Tibial artery (tissue), 4 donors: Measurements from ENCODE around the gene CCDC83.

ENCODE experiments used
- DNase-seq, 2 donors: peaks; one replicate each; pipeline ENCODE4 v3.0.0-alpha.2; 2019
- H3K27ac ChIP-seq, 2 donors: fragments of 200-600 bp; sonication (generic) in 1 of 2; 1 replicate in 1 of 2; 2 replicates in 1 of 2; pipeline ENCODE4 v1.5.1; 2018 to 2019; ENCODE audit warnings: mild to moderate bottlenecking in 1 of 2
- H3K27me3 ChIP-seq, 2 donors: fragments of 200-600 bp; sonication (generic) in 1 of 2; one replicate each; pipeline versions ENCODE4 v1.5.1 to v1.6.0; 2016 to 2019
- H3K36me3 ChIP-seq, 3 donors: fragments of 200-600 bp; sonication (generic) in 2 of 3; one replicate each; pipeline ENCODE4 v1.5.1; 2016 to 2019; ENCODE audit warnings: mild to moderate bottlenecking in 2 of 3
- H3K4me1 ChIP-seq, 4 donors: fragments of 200-600 bp; sonication (generic) in 2 of 4; 1 replicate in 3 of 4; 2 replicates in 1 of 4; pipeline ENCODE4 v1.5.1; 2016 to 2019
- H3K4me3 ChIP-seq, 2 donors: fragments of 200-600 bp; sonication (generic) in 1 of 2; 1 replicate in 1 of 2; 2 replicates in 1 of 2; pipeline ENCODE4 v1.5.1; 2018 to 2019; ENCODE audit warnings: mild to moderate bottlenecking in 2 of 2
- H3K9me3 ChIP-seq, 3 donors: fragments of 200-600 bp; sonication (generic) in 1 of 3; one replicate each; pipeline ENCODE4 v1.5.1; 2016 to 2019
- CTCF ChIP-seq, 2 experiments: fragments of 200-600 bp in 1 of 2; fragments of 450-650 bp in 1 of 2; IDR thresholded peaks; one replicate each; pipeline ENCODE4 v1.5.1; 2017 to 2019; ENCODE audit warnings: antibody characterized with exemption in 2 of 2, mild to moderate bottlenecking in 1 of 2, moderate library complexity in 1 of 2
- intact Hi-C: fragments of 100-400 bp; cut with DNase I; formaldehyde crosslinking; loops from one replicate; pipeline ENCODE4 v1.15.0; 2023; ENCODE audit warnings: low total_unique reads

CCDC83 gene

GRCh38 chr11:85819441-85819840, 35.7 kb upstream of the CCDC83 start:
- no peak overlapping the region for H3K4me3 ChIP-seq
- intact Hi-C loops = no loop called here
- TF ChIP-seq CTCF (IDR thresholded peaks at IDR 0.05) = no peak
- no peaks in the 10 kb centered on the region for H3K36me3 ChIP-seq
- no peak overlapping the region for H3K27ac ChIP-seq
- DNase-seq = no peak
- no peaks in the 10 kb centered on the region for H3K27me3 ChIP-seq
- peaks cover 0 to 10% (median 0%) of the 10 kb centered on the region in 4 donors for H3K4me1 ChIP-seq
- H3K9me3 ChIP-seq = no peaks in the 10 kb centered on the region

- Histone ChIP-seq H3K27me3 (no peaks in the 10 kb centered on the region), H3K4me1 (peaks cover 0 to 22% (median 12%) of the 10 kb centered on the region in 4 donors), H3K36me3 (no peaks in the 10 kb centered on the region), H3K4me3 (no peak overlapping the region), H3K27ac (peak overlapping the region in 1 of 2 donors; percentile 18), H3K9me3 (no peaks in the 10 kb centered on the region)
- TF ChIP-seq CTCF (IDR thresholded peaks at IDR 0.05) = no peak
- intact Hi-C loops = no loop called here
- DNase-seq = no peak
Observed at GRCh38 chr11:85821636-85822035, 33.5 kb upstream of the CCDC83 start.

GRCh38 chr11:85822814-85823213, 32.4 kb upstream of the CCDC83 start:
- no peak for TF ChIP-seq CTCF (IDR thresholded peaks at IDR 0.05)
- Histone ChIP-seq H3K27ac (no peak overlapping the region), H3K9me3 (no peaks in the 10 kb centered on the region), H3K4me3 (no peak overlapping the region), H3K27me3 (no peaks in the 10 kb centered on the region), H3K36me3 (no peaks in the 10 kb centered on the region), H3K4me1 (peaks cover 0 to 34% (median 23%) of the 10 kb centered on the region in 4 donors)
- intact Hi-C loops = no loop called here
- no peak for DNase-seq

GRCh38 chr11:85823816-85824215, 31.4 kb upstream of the CCDC83 start:
- no peaks in the 10 kb centered on the region for H3K9me3 ChIP-seq
- DNase-seq = no peak
- H3K27ac ChIP-seq = no peak overlapping the region
- intact Hi-C loops = no loop called here
- H3K36me3 ChIP-seq = no peaks in the 10 kb centered on the region
- H3K27me3 ChIP-seq = no peaks in the 10 kb centered on the region
- TF ChIP-seq CTCF (IDR thresholded peaks at IDR 0.05) = no peak
- H3K4me3 ChIP-seq = no peak overlapping the region
- H3K4me1 ChIP-seq = peaks cover 0 to 44% (median 29%) of the 10 kb centered on the region in 4 donors

- Histone ChIP-seq H3K36me3 (no peaks in the 10 kb centered on the region), H3K27me3 (no peaks in the 10 kb centered on the region), H3K4me3 (no peak overlapping the region), H3K9me3 (no peaks in the 10 kb centered on the region), H3K27ac (peak overlapping the region in 1 of 2 donors; percentile 73), H3K4me1 (peaks cover 0 to 44% (median 29%) of the 10 kb centered on the region in 4 donors)
- DNase-seq = no peak
- intact Hi-C loops = no loop called here
- no peak for TF ChIP-seq CTCF (IDR thresholded peaks at IDR 0.05)
Observed at GRCh38 chr11:85825616-85826015, 29.6 kb upstream of the CCDC83 start.
